DMS53 treated with DMSO at 0.1 percent for 48 hours (cell line): Measurements from ENCODE around the gene NOX3.
"Not testable (repeated sequence)": the region's sequence is repeated elsewhere in the genome, so short reads cannot be mapped to it uniquely, and the experiment has no call there.

Experiments
- DNase-seq: peaks from one replicate; lab custom pipeline; 2025; ENCODE audit not compliant: unreplicated experiment; lab: John Stamatoyannopoulos, UW

The NOX3 gene

GRCh38 chr6:155470979-155471616, 15.5 kb upstream of the NOX3 start:
- not testable (repeated sequence) for DNase-seq

GRCh38 chr6:155468543-155468942, 12.9 kb upstream of the NOX3 start:
- not testable (repeated sequence) for DNase-seq

GRCh38 chr6:155466539-155466938, 10.9 kb upstream of the NOX3 start:
- DNase-seq: no peak

- no peak for DNase-seq
Observed at GRCh38 chr6:155461556-155461955, 5.9 kb upstream of the NOX3 start.

- no peak for DNase-seq
Observed at GRCh38 chr6:155454471-155454870, 1.2 kb downstream of the NOX3 start.

- no peak for DNase-seq
Observed at GRCh38 chr6:155454008-155454407, 1.6 kb downstream of the NOX3 start.

- DNase-seq: no peak
Observed at GRCh38 chr6:155452576-155452975, 3.1 kb downstream of the NOX3 start.

- DNase-seq: not testable (repeated sequence)
Observed at GRCh38 chr6:155451530-155451929, 4.1 kb downstream of the NOX3 start.

GRCh38 chr6:155450240-155450581, 5.4 kb downstream of the NOX3 start:
- DNase-seq: no peak

- no peak for DNase-seq
Observed at GRCh38 chr6:155449450-155450239, 6.0 kb downstream of the NOX3 start.

GRCh38 chr6:155448668-155449449, 6.8 kb downstream of the NOX3 start:
- DNase-seq: no peak

- no peak for DNase-seq
Observed at GRCh38 chr6:155447949-155448348, 7.7 kb downstream of the NOX3 start.

GRCh38 chr6:155444952-155445903, 10.4 kb downstream of the NOX3 start:
- no peak for DNase-seq

- DNase-seq: no peak
Observed at GRCh38 chr6:155444120-155444917, 11.3 kb downstream of the NOX3 start.

- DNase-seq: no peak
Observed at GRCh38 chr6:155443168-155443567, 12.5 kb downstream of the NOX3 start.

GRCh38 chr6:155442562-155442961, 13.1 kb downstream of the NOX3 start:
- DNase-seq: no peak

- DNase-seq: no peak
Observed at GRCh38 chr6:155441112-155441465, 14.6 kb downstream of the NOX3 start.

- no peak for DNase-seq
Observed at GRCh38 chr6:155440398-155441111, 15.1 kb downstream of the NOX3 start.

GRCh38 chr6:155439376-155439775, 16.3 kb downstream of the NOX3 start:
- DNase-seq: no peak
